ENCODE measurements around the gene MLLT6.
"Not testable (repeated sequence)": the region's sequence is repeated elsewhere in the genome, so short reads cannot be mapped to it uniquely, and the experiment has no call there.

MLLT6 gene

DNA sequence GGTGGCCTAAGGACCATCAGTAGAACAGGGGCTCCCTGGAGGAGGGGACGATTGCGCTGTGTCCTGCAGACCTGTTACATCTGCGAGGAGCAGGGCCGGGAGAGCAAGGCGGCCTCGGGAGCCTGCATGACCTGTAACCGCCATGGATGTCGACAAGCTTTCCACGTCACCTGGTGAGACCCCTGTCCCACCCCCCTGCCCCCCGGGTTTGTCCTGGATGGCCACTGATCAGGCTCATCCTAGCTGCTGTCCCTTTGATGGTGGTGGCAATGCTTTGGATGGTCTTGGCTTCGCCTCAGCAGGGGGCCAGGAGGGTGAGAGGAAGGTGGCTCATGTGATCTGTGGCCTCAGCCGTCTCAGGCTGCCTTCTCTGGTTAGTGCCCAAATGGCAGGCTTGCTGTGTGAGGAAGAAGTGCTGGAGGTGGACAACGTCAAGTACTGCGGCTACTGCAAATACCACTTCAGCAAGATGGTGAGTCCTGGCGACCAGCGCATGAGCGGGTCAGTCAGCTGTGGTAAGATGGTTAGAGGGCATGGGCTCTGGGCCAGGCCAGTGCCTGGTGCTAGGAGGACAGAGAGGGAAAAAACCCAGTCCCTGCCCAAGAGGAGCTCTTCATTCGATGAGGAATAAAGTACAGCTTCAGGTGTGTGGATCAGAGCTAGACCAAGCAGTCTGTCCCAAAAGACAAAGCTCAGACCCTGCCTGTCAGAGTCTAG, 4.2 kb downstream of the MLLT6 start:
- DNase-seq: no peak

DNA sequence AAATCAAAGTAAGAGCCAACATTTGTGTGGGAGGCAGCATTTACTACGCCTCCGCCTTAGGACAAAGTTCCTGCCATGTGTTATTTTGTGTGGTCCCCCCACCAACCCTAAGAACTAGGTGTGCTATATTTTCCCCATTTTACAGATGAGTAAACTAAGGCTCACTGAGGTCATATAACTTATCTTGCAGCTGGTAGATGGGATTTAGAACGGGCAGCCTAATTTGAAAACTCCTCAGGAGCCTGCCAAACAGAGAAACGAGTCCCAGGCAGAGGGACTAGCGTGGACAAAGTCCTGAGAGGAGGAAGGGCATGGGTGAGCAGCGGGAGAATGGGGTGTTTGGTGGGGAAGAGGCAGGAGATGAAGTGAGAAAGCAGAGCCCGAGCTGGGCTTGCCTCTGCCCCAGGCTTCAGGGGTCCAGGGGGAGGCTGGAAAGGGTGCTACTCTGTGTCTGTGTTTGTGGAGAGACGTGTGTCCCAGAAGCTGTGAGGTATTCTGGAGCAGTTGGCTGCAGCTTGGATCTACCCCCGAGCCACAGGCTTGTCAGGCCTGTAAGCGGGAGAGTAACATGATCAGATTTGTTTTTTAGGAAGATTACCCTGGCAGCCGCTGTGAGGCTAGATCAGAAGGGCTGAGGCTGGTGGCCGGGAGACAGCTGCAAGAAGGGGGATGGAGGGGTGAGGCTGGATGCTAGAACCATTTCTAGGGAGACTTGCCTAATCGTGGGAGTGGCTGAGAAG, 5.0 kb downstream of the MLLT6 start:
- DNase-seq: no peak

DNA sequence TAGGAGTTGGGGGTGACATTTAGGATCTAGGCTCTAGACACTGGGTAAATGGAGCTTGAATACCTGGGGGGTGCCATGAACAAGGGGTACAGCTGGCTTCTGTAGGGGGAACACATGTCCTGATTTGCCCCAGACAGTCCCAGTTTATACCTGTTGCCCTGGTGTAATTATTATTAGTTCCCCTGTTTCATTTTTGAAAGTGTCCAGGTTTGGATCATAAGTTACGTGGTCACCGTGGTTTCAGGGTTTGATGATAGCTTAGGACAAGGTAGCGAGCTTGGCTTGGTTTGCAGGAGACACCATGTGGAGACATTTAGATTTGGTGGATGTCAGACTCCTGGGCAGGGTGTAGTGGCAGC, 5.5 kb downstream of the MLLT6 start:
- no peak for DNase-seq

DNA sequence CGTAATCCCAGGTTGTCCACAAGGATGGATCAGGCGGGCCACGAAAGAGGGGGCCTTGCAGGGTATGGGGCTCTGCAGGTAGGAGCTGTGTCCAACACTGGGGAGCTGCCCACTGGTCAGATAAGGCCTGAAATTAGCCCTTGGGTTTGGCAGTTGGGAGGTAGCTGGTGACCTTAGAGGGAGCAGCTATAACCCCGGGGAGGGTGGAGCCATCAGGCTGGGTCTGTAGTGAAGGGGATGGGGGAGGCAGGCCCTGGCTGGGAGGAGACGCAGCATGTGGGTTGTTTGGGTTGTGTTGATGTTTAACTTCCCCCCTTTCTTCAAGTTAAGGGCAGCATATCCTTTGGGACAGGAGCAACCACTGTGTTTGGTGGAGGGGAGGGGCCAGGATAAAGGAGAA, 5.9 kb downstream of the MLLT6 start:
- DNase-seq: no peak

DNA sequence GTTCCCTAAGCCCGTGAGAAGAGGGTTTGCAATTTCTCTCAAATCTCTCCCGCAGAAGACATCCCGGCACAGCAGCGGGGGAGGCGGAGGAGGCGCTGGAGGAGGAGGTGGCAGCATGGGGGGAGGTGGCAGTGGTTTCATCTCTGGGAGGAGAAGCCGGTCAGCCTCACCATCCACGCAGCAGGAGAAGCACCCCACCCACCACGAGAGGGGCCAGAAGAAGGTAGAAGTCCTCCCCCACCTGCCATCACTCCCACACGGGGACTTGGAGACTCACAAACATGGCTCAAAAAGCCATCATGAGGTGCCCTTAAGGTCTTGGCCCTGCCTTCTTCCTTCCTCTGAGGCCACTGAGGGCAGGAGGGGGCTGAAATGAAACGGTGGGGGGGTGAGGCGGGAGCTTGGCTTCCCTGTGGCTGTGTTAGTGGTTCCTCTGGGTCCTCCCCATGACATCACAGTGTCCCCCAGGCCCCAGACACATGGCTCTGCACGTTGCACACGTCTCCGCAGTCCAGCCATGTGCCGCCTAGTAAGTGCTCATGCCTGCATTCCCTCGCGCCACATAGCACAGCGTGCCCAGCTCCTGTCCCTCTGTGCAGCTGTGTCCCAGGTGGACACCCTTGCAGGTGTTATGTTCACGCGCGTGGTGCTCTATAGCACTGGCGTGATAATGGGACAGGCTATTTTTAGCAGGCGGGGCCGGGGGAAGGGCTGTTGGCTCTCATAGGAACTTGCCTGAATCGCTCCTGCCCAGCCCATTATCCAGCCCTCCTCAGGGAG, 6.9 kb downstream of the MLLT6 start:
- DNase-seq: no peak

DNA sequence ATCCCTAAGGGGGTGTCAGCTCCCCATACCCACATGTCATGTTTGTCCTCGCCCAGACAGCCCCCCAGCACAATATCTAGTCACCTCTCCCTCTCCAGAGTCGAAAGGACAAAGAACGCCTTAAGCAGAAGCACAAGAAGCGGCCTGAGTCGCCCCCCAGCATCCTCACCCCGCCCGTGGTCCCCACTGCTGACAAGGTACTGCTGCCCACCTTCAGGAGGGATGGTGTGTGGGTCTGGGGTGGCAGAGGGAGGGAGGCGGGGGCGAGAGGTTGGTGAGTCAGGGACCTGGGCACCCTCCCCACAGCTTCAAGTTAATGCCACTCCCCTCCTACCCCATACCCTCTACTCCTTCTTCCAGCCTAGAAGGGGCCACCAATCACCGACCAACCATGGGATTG, 7.5 kb downstream of the MLLT6 start:
- no peak for DNase-seq

DNA sequence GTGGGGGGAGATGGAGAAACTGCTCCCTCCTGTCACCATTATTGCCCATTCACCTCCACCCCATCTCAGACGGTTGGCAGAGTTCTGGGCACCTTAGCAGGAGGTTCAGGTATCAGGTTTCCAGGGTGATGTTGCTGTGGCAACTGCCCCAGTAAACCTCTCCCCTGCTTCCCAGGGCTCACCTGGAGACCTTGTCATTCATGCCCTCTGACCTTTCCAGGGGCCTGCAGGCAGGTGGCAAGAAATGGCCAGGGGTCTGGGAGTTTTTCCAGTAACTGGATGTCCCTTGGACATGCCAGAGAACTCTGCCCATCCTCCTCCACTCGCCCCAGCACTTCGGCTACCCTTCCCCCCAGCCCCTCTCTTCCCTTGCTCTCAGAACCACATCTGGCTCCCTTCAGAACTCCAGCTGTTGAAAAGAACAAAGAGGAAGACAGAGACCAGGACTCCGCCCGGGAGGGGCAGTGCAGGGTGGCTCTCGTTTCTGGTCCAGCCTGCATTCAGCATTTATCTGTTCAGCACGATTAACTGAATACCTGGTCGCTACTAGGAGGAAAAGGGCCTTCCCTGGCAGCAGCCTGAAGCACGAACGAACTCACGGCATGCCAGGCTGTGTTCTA, 8.5 kb downstream of the MLLT6 start:
- DNase-seq: no peak

DNA sequence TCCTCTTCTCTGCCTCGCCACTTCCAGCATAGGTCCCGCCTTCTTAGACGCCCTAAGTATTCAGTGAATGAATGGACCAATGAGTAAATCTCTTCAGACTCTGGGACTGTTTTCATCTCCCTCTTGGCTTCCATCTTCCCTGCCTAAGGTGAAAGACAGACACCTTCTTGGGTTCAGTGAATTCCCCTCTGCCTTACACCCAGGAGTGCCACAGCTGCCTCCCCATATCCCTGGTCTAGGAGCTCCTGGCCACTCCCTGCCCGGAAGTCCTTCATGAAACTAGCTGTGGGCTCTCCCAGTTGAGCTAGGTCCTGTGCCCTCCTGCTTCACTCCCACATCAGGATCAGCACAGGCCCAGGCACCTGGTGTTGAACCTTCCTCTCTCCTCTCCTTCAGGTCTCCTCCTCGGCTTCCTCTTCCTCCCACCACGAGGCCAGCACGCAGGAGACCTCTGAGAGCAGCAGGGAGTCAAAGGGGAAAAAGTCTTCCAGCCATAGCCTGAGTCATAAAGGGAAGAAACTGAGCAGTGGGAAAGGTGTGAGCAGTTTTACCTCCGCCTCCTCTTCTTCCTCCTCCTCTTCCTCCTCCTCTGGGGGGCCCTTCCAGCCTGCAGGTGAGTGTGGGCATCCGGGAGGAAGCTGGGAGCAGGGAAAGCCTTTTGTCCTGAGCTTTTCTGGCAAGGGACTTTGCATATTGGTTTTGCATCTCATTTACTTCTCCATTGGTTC, 10.3 kb downstream of the MLLT6 start:
- DNase-seq: no peak

DNA sequence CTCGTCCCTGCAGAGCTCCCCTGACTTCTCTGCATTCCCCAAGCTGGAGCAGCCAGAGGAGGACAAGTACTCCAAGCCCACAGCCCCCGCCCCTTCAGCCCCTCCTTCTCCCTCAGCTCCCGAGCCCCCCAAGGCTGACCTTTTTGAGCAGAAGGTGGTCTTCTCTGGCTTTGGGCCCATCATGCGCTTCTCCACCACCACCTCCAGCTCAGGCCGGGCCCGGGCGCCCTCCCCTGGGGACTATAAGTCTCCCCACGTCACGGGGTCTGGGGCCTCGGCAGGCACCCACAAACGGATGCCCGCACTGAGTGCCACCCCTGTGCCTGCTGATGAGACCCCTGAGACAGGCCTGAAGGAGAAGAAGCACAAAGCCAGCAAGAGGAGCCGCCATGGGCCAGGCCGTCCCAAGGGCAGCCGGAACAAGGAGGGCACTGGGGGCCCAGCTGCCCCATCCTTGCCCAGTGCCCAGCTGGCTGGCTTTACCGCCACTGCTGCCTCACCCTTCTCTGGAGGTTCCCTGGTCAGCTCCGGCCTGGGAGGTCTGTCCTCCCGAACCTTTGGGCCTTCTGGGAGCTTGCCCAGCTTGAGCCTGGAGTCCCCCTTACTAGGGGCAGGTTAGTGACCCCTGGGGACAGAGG, 11.4 kb downstream of the MLLT6 start:
- DNase-seq: no peak

DNA sequence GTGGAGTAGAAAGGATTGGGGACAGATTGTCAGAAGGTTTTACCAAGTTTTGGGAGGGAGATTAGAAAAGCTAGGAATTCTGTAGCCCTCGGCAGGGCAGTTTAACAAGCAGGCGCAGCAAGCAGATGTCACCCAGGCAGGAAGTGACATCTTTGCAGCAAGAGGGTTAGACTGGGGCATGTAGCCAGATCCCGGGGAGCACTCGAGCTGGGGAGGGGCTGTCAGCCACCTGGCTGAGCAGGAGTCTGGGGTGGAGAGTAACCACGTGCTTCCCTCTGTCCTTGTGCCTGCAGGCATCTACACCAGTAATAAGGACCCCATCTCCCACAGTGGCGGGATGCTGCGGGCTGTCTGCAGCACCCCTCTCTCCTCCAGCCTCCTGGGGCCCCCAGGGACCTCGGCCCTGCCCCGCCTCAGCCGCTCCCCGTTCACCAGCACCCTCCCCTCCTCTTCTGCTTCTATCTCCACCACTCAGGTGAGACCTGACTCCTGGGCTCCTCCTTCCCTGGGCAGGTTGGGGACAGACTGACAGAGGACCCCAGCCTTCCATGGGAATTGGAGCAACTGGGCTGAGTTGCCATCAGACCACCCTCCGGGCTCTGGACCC, 12.2 kb downstream of the MLLT6 start:
- DNase-seq: no peak

DNA sequence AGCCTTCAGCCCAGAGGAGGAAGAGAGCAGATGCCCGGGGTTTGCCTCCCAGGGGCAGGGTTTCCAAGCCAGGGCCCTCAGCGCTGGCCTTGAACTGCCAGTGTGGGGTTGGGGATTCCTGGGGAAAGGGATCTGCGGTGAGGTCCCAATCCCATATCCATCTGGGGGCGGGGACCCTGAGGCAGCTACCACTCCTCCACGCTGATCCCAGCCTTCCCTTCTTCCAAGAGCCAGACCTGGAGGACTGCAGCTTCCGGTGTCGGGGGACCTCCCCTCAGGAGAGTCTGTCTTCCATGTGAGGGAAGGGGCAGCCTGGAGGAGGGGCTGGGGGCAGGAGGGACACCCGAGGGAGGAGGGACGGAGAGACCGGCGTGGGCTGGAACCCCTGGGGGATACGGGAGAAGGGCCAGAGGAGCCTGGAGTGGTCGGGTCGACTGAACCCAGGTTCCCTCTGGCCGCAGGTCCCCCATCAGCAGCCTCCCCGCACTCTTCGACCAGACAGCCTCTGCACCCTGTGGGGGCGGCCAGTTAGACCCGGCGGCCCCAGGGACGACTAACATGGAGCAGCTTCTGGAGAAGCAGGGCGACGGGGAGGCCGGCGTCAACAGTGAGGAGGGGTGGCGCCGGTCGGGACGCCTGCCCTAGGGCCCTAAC, 14.3 kb downstream of the MLLT6 start:
- DNase-seq: no peak

DNA sequence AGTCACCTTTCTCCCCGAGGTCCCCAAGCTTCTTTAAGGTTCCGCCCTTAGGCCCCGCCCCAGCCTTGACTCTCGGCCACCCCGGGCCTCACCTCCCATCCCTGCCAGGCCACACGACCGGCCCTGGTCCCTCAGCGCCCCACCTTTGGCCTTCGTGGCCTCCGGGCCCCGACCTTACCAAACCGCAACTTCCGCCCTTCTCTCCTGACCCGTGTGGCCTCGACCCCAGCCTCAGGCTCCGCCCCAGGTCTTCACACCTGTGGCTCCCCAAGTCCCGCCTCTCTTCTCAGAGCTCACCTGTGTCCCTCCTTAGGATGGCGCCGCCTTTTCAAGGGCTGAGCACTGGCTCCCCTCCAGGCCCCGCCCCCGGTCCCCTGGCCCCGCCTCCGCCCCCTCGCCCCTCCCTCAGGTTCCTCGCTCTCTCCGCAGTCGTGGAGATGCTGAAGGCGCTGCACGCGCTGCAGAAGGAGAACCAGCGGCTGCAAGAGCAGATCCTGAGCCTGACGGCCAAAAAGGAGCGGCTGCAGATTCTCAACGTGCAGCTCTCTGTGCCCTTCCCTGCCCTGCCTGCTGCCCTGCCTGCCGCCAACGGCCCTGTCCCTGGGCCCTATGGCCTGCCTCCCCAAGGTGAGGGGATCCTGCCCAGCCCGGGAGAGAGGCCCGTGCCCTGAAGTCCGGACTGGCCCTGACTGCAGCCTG, 15.0 kb downstream of the MLLT6 start:
- no peak for DNase-seq

DNA sequence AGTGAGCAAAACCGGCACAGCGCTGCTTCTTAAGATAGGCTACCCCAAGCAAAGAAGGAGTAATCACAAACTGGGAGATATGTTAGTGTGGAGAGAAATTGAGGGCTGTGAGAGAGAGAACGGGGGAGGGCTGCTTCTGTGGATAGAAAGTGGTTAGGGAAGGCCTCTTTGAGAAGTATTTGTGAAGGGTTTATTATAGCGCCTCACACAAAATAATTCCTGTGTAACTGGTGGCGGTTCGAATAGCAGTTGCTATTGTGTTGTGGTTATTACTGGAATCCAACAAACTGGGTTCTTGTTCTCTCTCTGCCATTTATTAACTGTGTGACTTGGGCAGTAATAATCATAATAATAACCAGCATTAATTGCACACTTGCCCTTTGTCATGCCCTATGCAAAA, 15.9 kb downstream of the MLLT6 start:
- no peak for DNase-seq

DNA sequence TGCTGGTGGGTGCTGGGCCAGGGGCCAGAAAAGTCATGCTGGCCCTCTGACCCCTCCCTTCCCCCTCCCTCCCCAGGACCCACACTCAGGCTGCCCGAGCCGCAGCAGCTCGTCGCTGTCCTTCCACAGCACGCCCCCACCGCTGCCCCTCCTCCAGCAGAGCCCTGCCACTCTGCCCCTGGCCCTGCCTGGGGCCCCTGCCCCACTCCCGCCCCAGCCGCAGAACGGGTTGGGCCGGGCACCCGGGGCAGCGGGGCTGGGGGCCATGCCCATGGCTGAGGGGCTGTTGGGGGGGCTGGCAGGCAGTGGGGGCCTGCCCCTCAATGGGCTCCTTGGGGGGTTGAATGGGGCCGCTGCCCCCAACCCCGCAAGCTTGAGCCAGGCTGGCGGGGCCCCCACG, 16.7 kb downstream of the MLLT6 start:
- DNase-seq: no peak

DNA sequence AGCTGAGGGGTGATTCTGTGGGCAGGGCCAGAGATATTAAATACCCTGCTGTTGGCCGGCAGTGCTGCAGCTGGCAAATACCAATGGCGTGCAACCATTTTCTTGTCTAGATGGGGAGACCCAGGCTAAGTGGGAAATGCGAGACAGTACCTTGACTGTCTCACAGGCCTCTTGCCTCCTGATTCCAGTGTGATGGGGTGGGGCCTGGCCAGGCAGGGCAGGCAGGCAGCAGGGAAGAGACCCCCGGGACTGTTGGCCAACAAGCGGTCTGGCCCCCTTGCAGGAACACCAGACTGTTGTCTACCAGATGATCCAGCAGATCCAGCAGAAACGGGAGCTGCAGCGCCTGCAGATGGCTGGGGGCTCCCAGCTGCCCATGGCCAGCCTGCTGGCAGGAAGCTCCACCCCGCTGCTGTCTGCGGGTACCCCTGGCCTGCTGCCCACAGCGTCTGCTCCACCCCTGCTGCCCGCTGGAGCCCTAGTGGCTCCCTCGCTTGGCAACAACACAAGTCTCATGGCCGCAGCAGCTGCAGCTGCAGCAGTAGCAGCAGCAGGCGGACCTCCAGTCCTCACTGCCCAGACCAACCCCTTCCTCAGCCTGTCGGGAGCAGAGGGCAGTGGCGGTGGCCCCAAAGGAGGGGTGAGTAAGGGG, 19.4 kb downstream of the MLLT6 start:
- DNase-seq: no peak

DNA sequence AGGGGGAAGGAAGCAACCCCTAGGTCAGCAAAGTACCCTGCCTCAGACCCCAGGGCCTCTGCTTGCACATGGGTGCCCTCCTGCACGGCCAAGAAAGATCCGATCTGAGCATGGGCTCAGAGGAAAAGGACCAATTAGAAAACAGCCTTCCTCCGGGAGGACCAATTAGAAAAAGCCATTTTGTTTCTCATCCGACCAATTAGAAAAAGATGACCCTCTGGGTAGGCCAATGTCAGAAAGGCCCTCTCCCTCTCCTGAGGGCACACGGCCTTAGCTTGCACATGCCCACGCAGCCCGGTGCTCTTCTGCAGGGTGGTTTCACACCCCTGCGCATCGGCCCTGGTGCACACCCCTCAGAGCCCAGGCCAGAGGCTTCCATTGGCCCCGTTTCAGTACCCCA, 20.0 kb downstream of the MLLT6 start:
- DNase-seq: no peak

DNA sequence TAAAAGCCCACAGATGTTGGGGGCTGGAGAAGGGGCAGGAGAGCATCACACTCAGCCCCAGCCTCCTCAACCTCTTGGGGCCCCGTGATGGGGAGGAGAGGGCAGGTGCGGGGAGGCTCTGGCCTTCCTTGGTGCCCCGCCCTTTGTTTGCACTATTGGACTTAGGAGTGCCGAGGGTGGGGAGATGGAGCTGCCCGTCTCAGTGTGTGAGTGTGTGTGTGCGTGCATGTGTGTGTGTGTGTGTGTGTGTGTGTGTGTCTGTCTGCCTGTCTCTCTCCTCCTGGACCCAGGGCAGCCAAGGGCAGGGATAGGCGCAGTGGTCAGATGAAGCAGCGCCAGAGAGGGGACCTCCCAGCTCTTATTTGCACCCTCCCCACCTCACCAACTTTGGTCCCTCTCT, 21.1 kb downstream of the MLLT6 start:
- not testable (repeated sequence) for DNase-seq

DNA sequence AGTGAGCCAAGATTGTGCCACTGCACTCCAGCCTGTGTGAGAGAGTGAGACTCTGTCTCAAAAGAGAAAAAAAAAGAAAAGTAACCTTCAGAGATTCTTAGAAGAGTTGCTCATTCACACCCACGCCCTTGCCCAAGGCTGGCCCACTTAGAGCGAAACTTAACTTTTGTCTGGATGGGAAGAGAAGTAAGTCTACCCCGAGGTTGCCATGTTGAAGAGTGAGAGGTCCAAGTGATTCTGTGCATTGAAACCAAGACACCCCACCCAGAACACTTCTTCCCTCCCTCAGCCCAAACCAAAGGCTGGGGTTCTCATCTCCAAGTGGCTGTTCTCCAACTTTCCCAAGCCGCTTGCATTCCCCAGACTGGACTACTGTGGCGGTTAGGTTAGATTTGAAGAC, 22.7 kb downstream of the MLLT6 start:
- DNase-seq: peak; percentile 75

DNA sequence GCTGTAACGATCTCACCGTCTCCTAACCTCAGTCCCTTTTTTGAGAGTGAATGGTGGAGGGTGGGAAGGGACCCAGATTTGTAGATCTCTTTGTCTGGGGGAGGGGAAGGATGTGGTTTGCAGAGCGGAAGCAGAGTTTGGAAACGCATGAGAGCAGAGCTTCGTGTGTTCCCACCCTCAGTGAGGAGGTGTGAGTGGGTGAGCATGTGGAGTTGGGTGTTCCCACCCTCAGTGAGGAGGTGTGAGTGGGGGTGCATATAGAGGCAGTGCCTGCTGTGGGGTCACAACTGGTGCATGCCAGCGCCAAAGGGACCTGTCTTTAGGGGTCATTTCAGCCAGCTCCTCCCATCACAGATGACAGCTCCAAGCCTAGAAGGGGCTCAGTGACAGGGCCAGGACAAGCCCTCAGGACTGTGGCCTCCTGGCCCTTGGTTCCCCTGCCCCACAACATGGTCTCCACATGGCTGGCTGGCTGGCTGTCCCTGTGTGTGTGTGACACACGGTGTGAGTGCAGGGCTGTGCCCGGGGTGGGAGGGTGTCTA, 23.3 kb downstream of the MLLT6 start:
- DNase-seq: peak; percentile 67

DNA sequence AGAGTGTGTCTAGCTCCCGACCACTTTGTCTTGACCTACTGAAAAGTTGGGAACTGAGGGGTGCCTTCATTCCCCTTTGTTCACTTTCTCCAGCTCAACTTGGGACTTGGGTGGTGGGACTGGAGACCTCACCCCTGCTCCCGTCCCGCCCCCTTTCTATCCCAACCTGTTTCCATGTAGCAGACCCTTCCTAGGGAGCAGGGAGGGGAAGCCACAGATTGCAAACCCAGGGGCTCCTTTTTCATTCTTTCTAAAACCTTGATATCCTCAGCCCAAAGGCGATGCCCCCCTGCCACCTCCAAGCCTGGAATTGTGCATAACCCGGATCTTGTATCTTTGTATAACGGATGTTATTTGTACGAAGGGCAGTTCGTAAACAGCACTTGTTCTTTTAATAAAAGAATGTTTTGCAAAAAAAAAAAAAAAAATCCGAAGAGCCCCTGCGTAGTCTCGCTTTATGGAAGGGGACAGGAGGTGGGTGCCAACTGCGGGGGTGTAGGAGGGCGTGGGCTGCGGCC, 24.4 kb downstream of the MLLT6 start:
- no peak for DNase-seq

Measured in activated CD8-positive, alpha-beta memory T cell treated with anti-CD3 and anti-CD28 coated beads, Interleukin-2, amount 50 U/mL, for 4 hours (primary cell).